ENCODE measurements around the gene EMC6. TPM values are rescaled to one million over a fixed set of nuclear protein-coding genes. Genes with fewer than 3 reads are reported as not detected.
A peak's percentile ranks its signal among the peaks of the same experiment; 100 is the strongest.

Gene EMC6
- total and polyA plus RNA-seq, 2 of the 13 experiments (the other 11 are each of a cell fraction or from before 2014, with no cell fraction given): 45.1 to 47.7 TPM

- TF ChIP-seq GABPA (IDR thresholded peaks at IDR 0.05; ENCODE audit: low read depth, low read length) (peak; percentile 74), GABPA (CRISPR knock-in tag; IDR thresholded peaks at IDR 0.05; ENCODE audit: low read depth) (peak; percentile 90), ZBTB10 (CRISPR knock-in tag; IDR thresholded peaks at IDR 0.05; ENCODE audit: borderline replicate concordance) (no peak), ELF4 (CRISPR knock-in tag; IDR thresholded peaks at IDR 0.05; ENCODE audit: borderline replicate concordance) (no peak; the same call in 1 of the 2 replicates), ZUFSP (CRISPR knock-in tag; IDR thresholded peaks at IDR 0.05; ENCODE audit: borderline replicate concordance) (no peak), SMYD3 (CRISPR knock-in tag; IDR thresholded peaks at IDR 0.05) (no peak), ZNF770 (CRISPR knock-in tag; IDR thresholded peaks at IDR 0.05) (no peak), ZSCAN20 (CRISPR knock-in tag; IDR thresholded peaks at IDR 0.05; ENCODE audit: borderline replicate concordance) (no peak), PRDM10 (CRISPR knock-in tag; IDR thresholded peaks at IDR 0.05; ENCODE audit: low read depth) (no peak), ERF (CRISPR knock-in tag; IDR thresholded peaks at IDR 0.05) (0 out of 2 replicates have a peak, but pooled peaks have one; percentile 33), ZNF639 (CRISPR knock-in tag; conservative IDR thresholded peaks at IDR 0.05) (peak; percentile 8; the same call in 1 of the 2 replicates), TBX3 (IDR thresholded peaks at IDR 0.05; ENCODE audit: borderline replicate concordance) (peak; percentile 53; the same call in 1 of the 2 replicates), HNRNPLL (IDR thresholded peaks at IDR 0.05; ENCODE audit: low read depth, low read length, poor library complexity, severe bottlenecking) (peak; percentile 72), ONECUT2 (CRISPR knock-in tag; IDR thresholded peaks at IDR 0.05) (no peak), MXD1 (CRISPR knock-in tag; IDR thresholded peaks at IDR 0.05) (peak; percentile 93), ZBTB1 (CRISPR knock-in tag; IDR thresholded peaks at IDR 0.05; ENCODE audit: borderline replicate concordance) (no peak)
Measured at GRCh38 chr17:3636154-3636907, 32.3 kb upstream of the EMC6 start, which contains the start of the genes CTNS and SHPK (continued).

Measured in HepG2 (cell line).